Activated CD8-positive, alpha-beta memory T cell treated with anti-CD3 and anti-CD28 coated beads, Interleukin-2, amount 50 U/mL, for 24 hours (primary cell): ENCODE data around the gene FYN.
"Not testable (repeated sequence)": the region's sequence is repeated elsewhere in the genome, so short reads cannot be mapped to it uniquely, and the experiment has no call there.

Experiments
- DNase-seq: peaks from one replicate; pipeline ENCODE4 v3.0.0-alpha.2; 2020; ENCODE audit errors: extremely low read depth

The FYN gene

GRCh38 chr6:111683157-111683556 lies 190.1 kb downstream of the FYN start:
- DNase-seq = no peak

GRCh38 chr6:111681860-111682259 lies 191.4 kb downstream of the FYN start:
- DNase-seq = no peak

DNA sequence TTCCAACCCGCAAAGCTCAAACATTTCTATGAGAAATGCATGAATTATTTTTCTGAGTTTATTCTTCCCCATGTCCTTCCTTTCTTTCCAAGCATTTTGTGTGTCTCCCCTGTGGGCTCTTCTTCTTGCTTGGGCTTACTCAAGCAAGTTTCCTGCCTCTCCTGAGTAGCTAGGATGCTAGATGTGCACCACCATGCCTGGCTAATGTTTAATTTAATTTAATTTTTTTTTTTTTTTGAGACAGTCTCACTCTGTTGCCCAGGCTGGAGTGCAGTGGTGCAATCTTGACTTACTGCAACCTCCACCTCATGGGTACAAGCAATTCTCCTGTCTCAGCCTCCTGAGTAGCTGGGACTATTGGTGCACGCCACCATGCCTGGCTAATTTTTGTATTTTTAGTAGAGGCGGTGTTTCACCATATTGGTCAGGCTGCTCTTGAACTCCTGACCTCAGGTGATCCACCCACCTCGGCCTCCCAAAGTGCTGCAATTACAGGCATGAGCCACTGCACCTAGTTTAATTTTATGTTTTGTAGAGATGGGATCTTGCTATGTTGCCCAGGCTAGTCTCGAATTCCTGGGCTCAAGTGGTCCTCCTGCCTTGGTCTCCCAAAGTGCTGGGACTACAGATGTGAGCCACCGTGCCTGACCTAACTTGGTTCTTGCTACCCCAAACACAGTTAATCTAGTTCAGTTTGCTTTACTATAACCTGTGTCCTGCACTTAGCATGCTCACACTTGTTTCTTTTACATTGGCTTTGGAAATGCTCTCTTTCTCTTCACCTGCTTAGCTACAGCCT lies 192.2 kb downstream of the FYN start:
- DNase-seq = not testable (repeated sequence)

DNA sequence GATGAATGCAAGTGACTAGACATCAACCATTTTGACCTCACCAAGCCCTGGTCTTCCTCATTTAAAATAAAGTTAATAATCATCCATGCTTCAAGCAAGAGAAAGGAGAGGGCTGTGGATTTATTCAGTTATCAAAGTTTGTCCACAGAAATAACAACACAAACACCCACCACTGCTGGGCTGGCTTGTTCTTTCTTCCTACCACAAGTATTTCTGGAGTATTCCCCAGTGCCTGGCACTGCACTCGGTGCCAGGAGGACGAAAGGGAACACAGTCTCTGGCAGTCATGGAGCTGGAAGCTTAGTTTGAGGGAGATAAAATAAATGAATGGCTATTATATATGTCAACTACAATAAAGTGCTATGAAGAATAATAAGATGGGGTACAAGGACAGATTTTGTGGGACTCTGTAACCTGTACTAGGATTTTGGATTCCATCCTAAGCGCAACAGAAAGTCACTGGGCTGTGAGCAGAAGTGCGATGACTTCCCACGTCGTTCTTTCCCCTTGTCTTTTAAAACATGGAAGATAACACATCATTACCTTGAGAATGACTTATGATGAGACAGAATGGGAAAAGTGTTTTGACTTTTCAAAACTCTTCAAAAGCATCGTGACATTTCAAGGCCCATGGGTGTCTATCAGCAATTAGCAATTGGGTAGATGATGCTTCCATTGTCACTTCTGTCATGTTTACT lies 193.1 kb downstream of the FYN start:
- no peak for DNase-seq

DNA sequence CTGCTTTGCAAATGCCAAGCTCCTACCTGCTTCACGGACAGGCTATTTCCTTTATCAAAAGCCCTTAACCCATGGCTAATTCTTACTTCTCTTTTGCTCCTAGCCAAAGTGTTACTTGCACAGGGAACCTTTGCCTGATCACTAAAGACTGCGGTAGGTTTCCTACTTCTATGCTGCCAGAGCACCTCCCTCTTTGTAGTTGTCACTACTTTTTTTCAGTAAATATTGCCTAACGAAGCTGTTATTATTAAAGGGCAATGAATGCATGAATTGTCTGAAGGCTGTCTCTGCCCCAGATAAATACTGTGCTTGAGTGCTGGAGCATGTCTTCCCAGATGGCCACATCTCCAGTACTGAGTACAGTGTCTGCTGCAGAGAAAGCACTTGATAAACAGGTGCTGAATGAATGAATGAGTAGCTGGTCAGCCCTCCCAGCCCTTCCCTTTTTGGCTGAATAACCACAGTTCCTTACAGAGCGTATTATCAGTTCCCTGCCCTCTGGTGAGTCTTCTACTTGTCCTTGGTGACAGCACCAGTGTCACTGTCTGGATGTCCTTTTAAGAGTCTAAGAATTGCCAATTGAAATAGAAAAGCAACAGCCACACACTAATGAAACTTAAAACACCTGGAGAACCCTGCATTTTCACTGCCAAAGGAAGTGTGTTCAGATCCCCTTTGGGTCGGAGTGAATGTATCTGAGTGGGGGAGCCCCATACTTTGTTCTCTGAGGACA lies 194.0 kb downstream of the FYN start:
- no peak for DNase-seq

DNA sequence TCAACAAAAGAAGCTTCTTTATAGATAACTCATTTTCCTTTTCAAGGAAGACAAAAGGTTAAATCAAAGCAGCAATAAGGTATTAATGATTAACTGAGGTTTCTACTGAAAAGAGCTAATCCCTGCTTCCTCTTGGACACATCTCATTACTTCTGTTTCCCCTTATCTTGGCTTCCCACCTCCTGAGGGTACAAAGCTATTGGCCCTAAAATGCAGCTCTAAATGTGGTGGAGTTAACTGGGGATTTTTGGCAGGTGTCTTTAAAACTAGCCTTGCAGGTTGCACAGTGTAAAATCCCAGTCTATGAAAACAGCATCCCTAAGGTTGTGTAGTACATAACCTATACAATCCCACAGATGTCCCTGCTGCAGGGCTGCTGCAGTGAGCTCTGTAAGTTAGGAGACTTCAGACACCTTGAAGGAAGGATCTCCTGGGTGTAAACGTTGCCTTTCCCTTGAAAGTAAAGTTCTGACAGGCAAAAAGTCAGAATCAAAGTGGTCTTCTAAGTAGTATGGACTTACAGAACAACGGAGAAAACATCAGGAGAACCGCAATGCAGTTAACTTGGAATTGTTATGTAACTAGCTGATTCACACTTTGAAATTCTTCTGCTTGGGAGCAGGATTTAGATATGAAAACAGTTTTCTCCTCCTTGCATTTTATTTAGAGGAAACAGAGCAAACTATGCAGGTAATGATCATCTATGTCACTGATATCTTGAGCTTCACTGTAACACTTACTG lies 195.8 kb downstream of the FYN start:
- DNase-seq = no peak

DNA sequence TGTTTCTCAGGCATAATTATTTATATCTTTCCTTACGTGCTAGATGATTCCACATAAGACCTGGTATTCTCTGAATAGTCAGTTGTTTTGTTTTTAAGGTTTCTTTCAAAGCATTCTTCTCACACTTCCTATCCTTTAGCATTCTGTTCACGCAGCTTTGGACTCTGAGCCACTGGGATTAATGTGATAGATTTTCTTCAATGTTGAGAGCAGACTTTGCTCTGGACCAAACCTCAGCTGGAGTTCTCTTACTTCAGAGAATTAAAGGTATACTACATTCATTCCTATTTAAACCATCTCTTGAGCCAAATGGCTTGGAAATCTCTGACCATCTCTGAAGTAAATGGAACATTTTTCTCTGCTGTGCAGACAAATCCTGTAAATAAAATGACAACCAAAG lies 196.9 kb downstream of the FYN start:
- no peak for DNase-seq

GRCh38 chr6:111674883-111675282 lies 198.4 kb downstream of the FYN start:
- DNase-seq = no peak

GRCh38 chr6:111674413-111674812 lies 198.8 kb downstream of the FYN start:
- no peak for DNase-seq

DNA sequence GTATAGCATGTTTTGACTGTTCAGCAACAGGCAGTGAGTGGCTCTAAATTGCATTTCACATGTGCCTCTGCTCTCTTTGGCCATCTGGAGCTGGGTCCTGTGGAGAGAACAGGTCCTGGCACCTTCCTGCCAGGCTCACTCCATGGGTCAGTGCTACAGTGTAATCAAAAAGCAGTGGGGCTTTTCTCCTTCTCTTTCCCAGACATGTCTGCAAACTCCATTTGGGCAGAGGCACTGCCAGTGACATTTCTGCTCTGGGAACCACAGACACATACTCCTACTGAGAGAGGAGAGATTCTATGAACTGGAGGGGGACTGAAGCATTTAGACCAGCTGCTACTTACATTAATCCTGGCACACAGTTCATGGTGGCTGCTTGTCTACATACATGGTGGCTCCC lies 199.3 kb downstream of the FYN start:
- no peak for DNase-seq

GRCh38 chr6:111673532-111673931 lies 199.7 kb downstream of the FYN start:
- DNase-seq = no peak

DNA sequence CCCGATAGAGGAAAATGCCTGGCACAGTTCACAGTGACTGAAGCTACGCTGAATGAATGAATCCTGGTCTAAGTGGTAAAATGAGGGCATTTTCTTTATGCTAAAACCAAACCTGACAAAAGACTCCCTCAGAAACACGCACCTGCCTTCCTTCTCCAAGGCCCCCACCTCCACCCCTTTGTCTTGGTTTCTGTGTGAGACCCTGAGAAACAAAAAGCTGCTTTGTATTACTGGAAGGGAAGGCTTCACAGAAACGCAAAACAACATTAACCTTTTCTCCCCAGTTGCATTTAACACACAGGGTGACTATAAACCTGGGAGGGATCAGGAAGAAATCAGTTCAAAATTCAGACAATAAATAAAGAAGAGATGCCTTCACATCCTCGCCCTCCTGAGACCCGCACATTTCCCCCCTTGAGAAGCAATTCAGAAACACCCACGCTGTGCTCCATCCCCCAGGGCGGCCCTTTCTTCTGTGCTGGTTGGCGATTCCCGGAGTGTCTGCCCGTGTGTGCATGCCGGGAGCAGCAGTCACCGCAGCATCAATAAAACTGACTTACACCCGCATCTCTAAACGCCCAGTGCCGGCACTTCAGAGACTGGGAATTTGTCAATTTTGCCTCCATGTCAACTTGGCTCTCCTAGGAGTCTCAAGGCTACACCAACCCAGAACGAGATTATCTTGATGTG lies 200.3 kb downstream of the FYN start:
- no peak for DNase-seq

- DNase-seq = no peak
Measured at GRCh38 chr6:111669326-111669725, 203.9 kb downstream of the FYN start.

DNA sequence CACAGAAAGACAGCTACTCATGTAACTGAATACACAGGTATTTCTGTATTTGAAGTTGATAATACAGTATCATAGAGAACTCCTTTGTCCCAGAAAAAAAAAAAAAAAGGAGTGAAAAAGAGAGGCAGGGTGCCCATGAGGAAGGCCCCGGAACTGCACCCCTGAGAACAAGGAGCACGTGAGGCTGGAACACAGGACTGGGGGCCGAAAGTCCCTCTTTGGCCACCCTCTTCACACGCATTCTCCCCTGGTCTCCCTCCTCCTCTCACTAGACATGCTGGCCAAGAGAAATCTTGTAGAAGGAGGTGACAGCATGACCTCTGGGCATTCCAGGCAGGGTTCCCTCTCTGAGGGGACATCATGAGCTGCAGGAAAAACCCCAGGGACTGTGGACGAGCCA lies 204.8 kb downstream of the FYN start:
- no peak for DNase-seq

GRCh38 chr6:111667931-111668330 lies 205.3 kb downstream of the FYN start:
- DNase-seq = no peak

GRCh38 chr6:111666847-111667246 lies 206.4 kb downstream of the FYN start:
- DNase-seq = no peak

- DNase-seq = no peak
Measured at GRCh38 chr6:111664565-111665030, 208.7 kb downstream of the FYN start.

DNA sequence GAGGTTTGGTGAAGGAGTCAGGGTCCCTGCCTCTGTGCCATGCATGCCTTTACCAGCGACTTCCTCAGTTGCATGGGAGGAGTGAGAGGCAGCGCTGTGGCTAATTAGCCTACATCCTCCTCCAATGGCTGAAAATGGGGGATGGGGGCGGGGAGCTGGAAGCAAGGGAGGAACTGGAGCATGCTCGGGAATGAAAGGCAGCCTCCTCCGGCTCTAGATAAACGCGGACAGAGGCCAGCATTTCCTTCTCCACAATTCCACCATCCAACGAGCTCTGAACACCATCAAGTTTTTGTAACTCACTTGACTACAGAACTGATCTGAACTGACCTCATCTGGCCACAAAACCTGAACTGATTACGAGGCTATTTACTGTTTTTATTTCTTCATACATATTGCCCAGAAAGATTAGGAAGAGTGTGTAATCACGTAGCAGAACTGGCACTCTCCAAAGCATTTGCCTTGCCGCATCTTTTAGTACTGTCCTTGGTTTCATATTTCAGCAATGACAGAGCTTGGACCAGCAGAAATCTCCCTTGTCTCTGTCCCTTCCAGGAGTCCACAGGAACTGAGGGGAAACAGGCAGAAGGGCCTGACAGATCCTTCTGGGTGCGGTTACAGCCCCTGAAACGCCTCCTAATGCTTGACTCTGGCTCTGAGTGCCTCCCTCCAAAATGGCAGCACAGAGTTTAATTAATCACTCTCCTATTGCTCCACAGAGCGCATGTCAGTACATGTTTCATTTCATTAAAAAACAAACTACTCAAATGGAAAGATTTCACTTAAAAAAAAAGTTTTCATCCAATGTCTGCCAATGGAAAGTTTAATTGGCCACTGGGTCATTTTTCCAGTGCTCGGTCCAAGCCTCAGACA lies 209.3 kb downstream of the FYN start:
- no peak for DNase-seq

GRCh38 chr6:111662794-111663593 lies 210.3 kb downstream of the FYN start:
- no peak for DNase-seq
